ENCODE measurements around the gene SMCO4. TPM values are rescaled to one million over a fixed set of nuclear protein-coding genes. Genes with fewer than 3 reads are reported as not detected.
A peak's percentile ranks its signal among the peaks of the same experiment; 100 is the strongest.
"Not testable (repeated sequence)": the region's sequence is repeated elsewhere in the genome, so short reads cannot be mapped to it uniquely, and the experiment has no call there.

Gene SMCO4
- total RNA-seq (2014; rRNA removed; shearing (Covaris generic)), result 18.8 and 42.6 TPM in 2 replicates
- polyA plus RNA-seq (2015; cell fraction: cytosol; rRNA removed), result 18.9 and 19.3 TPM in 2 replicates
- polyA plus RNA-seq (2015; cell fraction: nucleus; rRNA removed), result 5.2 and 8.6 TPM in 2 replicates

GRCh38 chr11:93543292-93543977 is at the start of gene SMCO4:
Gene SMCO4 (minus strand): TSS chr11:93543391. CDS start chr11:93479189, 64,202 bp downstream.
- DNase-seq (ENCODE audit: low read depth), result peak; percentile 79

- peak; percentile 96 for DNase-seq (ENCODE audit: low read depth)
Measured at GRCh38 chr11:93591247-93591898, 48.2 kb upstream of the SMCO4 start.

- DNase-seq (ENCODE audit: low read depth), result no peak
Measured at GRCh38 chr11:93589347-93589746, 46.2 kb upstream of the SMCO4 start.

- no peak for DNase-seq (ENCODE audit: low read depth)
Measured at GRCh38 chr11:93587858-93588581, 44.8 kb upstream of the SMCO4 start.

- DNase-seq (ENCODE audit: low read depth), result not testable (repeated sequence)
Measured at GRCh38 chr11:93587425-93587824, 44.2 kb upstream of the SMCO4 start.

GRCh38 chr11:93585758-93586157 is 42.6 kb upstream of the SMCO4 start:
- peak; percentile 71 for DNase-seq (ENCODE audit: low read depth)

- no peak for DNase-seq (ENCODE audit: low read depth)
Measured at GRCh38 chr11:93583490-93583889, 40.3 kb upstream of the SMCO4 start.

- DNase-seq (ENCODE audit: low read depth), result no peak
Measured at GRCh38 chr11:93579187-93579751, 36.1 kb upstream of the SMCO4 start.

- DNase-seq (ENCODE audit: low read depth), result peak; percentile 69
Measured at GRCh38 chr11:93577286-93577685, 34.1 kb upstream of the SMCO4 start.

- DNase-seq (ENCODE audit: low read depth), result peak; percentile 80
Measured at GRCh38 chr11:93576870-93577269, 33.7 kb upstream of the SMCO4 start.

GRCh38 chr11:93574638-93575220 is 31.5 kb upstream of the SMCO4 start:
- no peak for DNase-seq (ENCODE audit: low read depth)

- DNase-seq (ENCODE audit: low read depth), result peak; percentile 78
Measured at GRCh38 chr11:93573184-93573583, 30.0 kb upstream of the SMCO4 start.

GRCh38 chr11:93572621-93573020 is 29.4 kb upstream of the SMCO4 start:
- no peak for DNase-seq (ENCODE audit: low read depth)

- DNase-seq (ENCODE audit: low read depth), result no peak
Measured at GRCh38 chr11:93572171-93572570, 29.0 kb upstream of the SMCO4 start.

- no peak for DNase-seq (ENCODE audit: low read depth)
Measured at GRCh38 chr11:93571612-93572011, 28.4 kb upstream of the SMCO4 start.

GRCh38 chr11:93570759-93571413 is 27.7 kb upstream of the SMCO4 start:
- DNase-seq (ENCODE audit: low read depth), result peak; percentile 62

GRCh38 chr11:93569496-93569895 is 26.3 kb upstream of the SMCO4 start:
- no peak for DNase-seq (ENCODE audit: low read depth)

- no peak for DNase-seq (ENCODE audit: low read depth)
Measured at GRCh38 chr11:93568726-93569125, 25.5 kb upstream of the SMCO4 start.

GRCh38 chr11:93567401-93567895 is 24.3 kb upstream of the SMCO4 start:
- DNase-seq (ENCODE audit: low read depth), result peak; percentile 44

GRCh38 chr11:93564895-93565294 is 21.7 kb upstream of the SMCO4 start:
- no peak for DNase-seq (ENCODE audit: low read depth)

GRCh38 chr11:93563857-93564256 is 20.7 kb upstream of the SMCO4 start:
- no peak for DNase-seq (ENCODE audit: low read depth)

Data from HT1080 (cell line).